GOT3 (cell line): ENCODE results near the gene INPP5K.
"Not testable (repeated sequence)": the region's sequence is repeated elsewhere in the genome, so short reads cannot be mapped to it uniquely, and the experiment has no call there.

Experiments used
- DNase-seq: peaks from one replicate; lab custom pipeline; 2025; ENCODE audit warnings: mixed read lengths; lab: John Stamatoyannopoulos, UW

Gene INPP5K

GRCh38 chr17:1546292-1546922 lies 30.0 kb upstream of the INPP5K start:
- no peak for DNase-seq

GRCh38 chr17:1545618-1546017 lies 29.2 kb upstream of the INPP5K start:
- no peak for DNase-seq

GRCh38 chr17:1542316-1542715 lies 25.9 kb upstream of the INPP5K start:
- no peak for DNase-seq

- no peak for DNase-seq
Observed at GRCh38 chr17:1541367-1541904, 25.0 kb upstream of the INPP5K start.

- DNase-seq = no peak
Observed at GRCh38 chr17:1539811-1540210, 23.4 kb upstream of the INPP5K start.

GRCh38 chr17:1535737-1536136 lies 19.3 kb upstream of the INPP5K start:
- no peak for DNase-seq

- DNase-seq = no peak
Observed at GRCh38 chr17:1533661-1534325, 17.4 kb upstream of the INPP5K start.

- DNase-seq = no peak
Observed at GRCh38 chr17:1532836-1533602, 16.6 kb upstream of the INPP5K start.

- DNase-seq = no peak
Observed at GRCh38 chr17:1529863-1530262, 13.5 kb upstream of the INPP5K start.

GRCh38 chr17:1526876-1527275 lies 10.5 kb upstream of the INPP5K start:
- not testable (repeated sequence) for DNase-seq

GRCh38 chr17:1522626-1523025 lies 6.2 kb upstream of the INPP5K start:
- no peak for DNase-seq

- DNase-seq = no peak
Observed at GRCh38 chr17:1521086-1521640, 4.8 kb upstream of the INPP5K start.

GRCh38 chr17:1519678-1520077 lies 3.3 kb upstream of the INPP5K start:
- DNase-seq = no peak

GRCh38 chr17:1518410-1518809 lies 2.0 kb upstream of the INPP5K start:
- no peak for DNase-seq

GRCh38 chr17:1515640-1516387 lies 598 bp downstream of the INPP5K start:
- no peak for DNase-seq

- no peak for DNase-seq
Observed at GRCh38 chr17:1512351-1512750, 4.1 kb downstream of the INPP5K start.

GRCh38 chr17:1511756-1512321 lies 4.6 kb downstream of the INPP5K start:
- no peak for DNase-seq

GRCh38 chr17:1511290-1511689 lies 5.1 kb downstream of the INPP5K start:
- DNase-seq = no peak

GRCh38 chr17:1509290-1509881 lies 7.0 kb downstream of the INPP5K start:
- no peak for DNase-seq

GRCh38 chr17:1508709-1509108 lies 7.7 kb downstream of the INPP5K start:
- not testable (repeated sequence) for DNase-seq

GRCh38 chr17:1506649-1507267 lies 9.7 kb downstream of the INPP5K start:
- no peak for DNase-seq
